ENCODE measurements around the gene COX5B.
A peak's percentile ranks its signal among the peaks of the same experiment; 100 is the strongest.
"Not testable (repeated sequence)": the region's sequence is repeated elsewhere in the genome, so short reads cannot be mapped to it uniquely, and the experiment has no call there.

Gene COX5B

GRCh38 chr2:97645695-97646629 lies at the start of gene COX5B:
Gene COX5B, plus strand, starts transcription at chr2:97646062. Its CDS starts 25 bp downstream, at chr2:97646087.
- TF ChIP-seq ZFX (IDR thresholded peaks at IDR 0.05; ENCODE audit: borderline replicate concordance) (no peak), CTCF (IDR thresholded peaks at IDR 0.05) (no peak)
- H3K27ac ChIP-seq: peak within 1 kb of the TSS; percentile 81

GRCh38 chr2:97596180-97596579 lies 49.7 kb upstream of the COX5B start:
- not testable (repeated sequence) for H3K27ac ChIP-seq

- not testable (repeated sequence) for H3K27ac ChIP-seq
Measured at GRCh38 chr2:97601537-97601936, 44.3 kb upstream of the COX5B start.

GRCh38 chr2:97605109-97605508 lies 40.8 kb upstream of the COX5B start:
- H3K27ac ChIP-seq: not testable (repeated sequence)

GRCh38 chr2:97605524-97606339 lies 40.1 kb upstream of the COX5B start:
- not testable (repeated sequence) for H3K27ac ChIP-seq

GRCh38 chr2:97608745-97609144 lies 37.1 kb upstream of the COX5B start:
- H3K27ac ChIP-seq: not testable (repeated sequence)

- not testable (repeated sequence) for H3K27ac ChIP-seq
Measured at GRCh38 chr2:97611895-97612294, 34.0 kb upstream of the COX5B start.

- not testable (repeated sequence) for H3K27ac ChIP-seq
Measured at GRCh38 chr2:97615746-97616145, 30.1 kb upstream of the COX5B start.

- no peak for TF ChIP-seq ZFX (IDR thresholded peaks at IDR 0.05; ENCODE audit: borderline replicate concordance)
- no peak overlapping the region for H3K27ac ChIP-seq
Measured at GRCh38 chr2:97617911-97618310, 28.0 kb upstream of the COX5B start.

GRCh38 chr2:97618939-97619827 lies 26.7 kb upstream of the COX5B start:
- H3K27ac ChIP-seq: not testable (repeated sequence)

- not testable (repeated sequence) for H3K27ac ChIP-seq
Measured at GRCh38 chr2:97620492-97620891, 25.4 kb upstream of the COX5B start.

GRCh38 chr2:97622976-97623375 lies 22.9 kb upstream of the COX5B start:
- not testable (repeated sequence) for H3K27ac ChIP-seq

GRCh38 chr2:97625354-97626048 lies 20.4 kb upstream of the COX5B start:
- not testable (repeated sequence) for H3K27ac ChIP-seq

GRCh38 chr2:97626049-97626430 lies 19.8 kb upstream of the COX5B start:
- H3K27ac ChIP-seq: not testable (repeated sequence)

All from 22Rv1 (cell line).